Activated naive CD4-positive, alpha-beta T cell (primary cell): ENCODE data around the gene DEFB123.

Source experiments
- DNase-seq, 4 experiments: peaks; one replicate each; lab custom pipeline; 2025; lab: John Stamatoyannopoulos, UW

Gene DEFB123

DNA sequence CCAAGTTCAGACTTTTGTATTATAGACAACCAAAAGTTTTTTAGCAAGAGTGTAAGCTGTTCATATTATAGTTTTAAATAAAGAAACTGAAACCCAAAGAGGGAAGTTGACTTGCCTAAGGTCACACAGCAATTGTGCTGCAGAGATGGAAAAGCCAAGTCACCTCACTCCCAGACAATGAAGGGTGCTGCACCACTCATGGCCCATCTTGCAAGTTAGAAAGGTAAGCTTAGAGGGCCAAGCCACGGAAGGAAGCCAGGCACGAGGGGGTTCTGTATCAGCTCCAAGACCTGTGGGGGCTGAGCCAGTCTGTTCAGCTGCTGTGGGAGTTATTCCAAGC lies 33.6 kb downstream of the DEFB123 start:
- no peak for DNase-seq

GRCh38 chr20:31474758-31475427 lies 34.5 kb downstream of the DEFB123 start, which contains the start of the genes DEFB124 and REM1:
Gene DEFB124, minus strand, starts transcription at chr20:31475127. Its CDS starts 2,114 bp downstream, at chr20:31473013.
Gene REM1, plus strand, starts transcription at chr20:31475288. Its CDS starts 1,158 bp downstream, at chr20:31476446.
- DNase-seq = no peak

GRCh38 chr20:31475472-31476293 lies 35.3 kb downstream of the DEFB123 start:
- no peak for DNase-seq

DNA sequence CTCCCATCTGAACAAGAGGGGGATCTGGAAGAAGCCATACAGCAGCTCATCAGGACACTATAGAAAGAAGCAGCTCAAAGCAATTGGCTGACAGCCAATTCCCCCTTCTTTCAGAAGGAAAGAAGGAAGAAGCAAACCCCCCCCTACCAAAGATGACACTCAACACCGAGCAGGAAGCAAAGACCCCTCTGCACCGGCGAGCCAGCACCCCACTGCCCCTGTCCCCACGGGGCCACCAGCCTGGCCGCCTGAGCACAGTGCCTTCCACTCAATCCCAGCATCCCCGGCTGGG lies 35.8 kb downstream of the DEFB123 start:
- DNase-seq = no peak

DNA sequence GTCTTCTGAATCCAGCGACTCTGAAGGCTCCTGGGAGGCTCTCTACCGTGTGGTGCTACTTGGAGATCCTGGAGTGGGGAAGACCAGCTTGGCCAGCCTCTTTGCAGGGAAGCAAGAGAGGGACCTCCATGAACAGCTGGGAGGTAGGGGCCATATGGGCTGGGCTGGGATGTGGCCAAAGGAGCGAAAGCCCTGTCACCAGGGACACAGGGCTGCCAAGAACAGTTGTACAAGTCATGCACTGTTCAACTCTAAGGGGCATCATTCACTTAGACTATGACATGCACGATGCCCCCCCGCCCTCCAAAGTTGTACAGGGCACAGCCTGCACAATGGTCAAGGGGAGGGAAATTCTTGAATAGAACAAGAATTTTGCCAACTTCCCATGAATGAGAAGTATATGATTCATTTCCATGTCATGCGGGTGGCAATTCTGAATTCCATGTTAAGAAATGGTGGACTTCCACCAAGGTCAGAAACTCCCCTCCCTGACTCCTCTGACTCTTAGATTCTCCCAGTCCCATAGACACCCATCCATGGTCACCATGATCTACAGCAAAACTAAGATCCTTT lies 36.3 kb downstream of the DEFB123 start:
- no peak for DNase-seq

DNA sequence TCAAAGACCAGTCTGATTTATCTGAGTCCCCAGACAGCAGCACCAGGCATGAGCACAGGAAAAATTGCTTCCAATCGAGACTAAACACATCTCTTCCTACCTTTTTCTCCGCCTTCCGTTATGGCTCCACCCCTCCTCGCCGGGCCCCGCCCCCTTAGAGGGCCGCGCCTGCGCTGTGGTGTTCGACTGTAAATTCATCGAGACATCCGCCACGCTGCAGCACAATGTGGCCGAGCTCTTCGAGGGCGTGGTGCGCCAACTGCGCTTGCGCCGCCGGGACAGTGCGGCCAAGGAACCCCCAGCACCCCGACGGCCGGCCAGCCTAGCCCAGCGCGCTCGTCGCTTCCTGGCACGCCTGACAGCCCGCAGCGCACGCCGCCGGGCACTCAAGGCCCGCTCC lies 43.6 kb downstream of the DEFB123 start:
- DNase-seq = no peak

DNA sequence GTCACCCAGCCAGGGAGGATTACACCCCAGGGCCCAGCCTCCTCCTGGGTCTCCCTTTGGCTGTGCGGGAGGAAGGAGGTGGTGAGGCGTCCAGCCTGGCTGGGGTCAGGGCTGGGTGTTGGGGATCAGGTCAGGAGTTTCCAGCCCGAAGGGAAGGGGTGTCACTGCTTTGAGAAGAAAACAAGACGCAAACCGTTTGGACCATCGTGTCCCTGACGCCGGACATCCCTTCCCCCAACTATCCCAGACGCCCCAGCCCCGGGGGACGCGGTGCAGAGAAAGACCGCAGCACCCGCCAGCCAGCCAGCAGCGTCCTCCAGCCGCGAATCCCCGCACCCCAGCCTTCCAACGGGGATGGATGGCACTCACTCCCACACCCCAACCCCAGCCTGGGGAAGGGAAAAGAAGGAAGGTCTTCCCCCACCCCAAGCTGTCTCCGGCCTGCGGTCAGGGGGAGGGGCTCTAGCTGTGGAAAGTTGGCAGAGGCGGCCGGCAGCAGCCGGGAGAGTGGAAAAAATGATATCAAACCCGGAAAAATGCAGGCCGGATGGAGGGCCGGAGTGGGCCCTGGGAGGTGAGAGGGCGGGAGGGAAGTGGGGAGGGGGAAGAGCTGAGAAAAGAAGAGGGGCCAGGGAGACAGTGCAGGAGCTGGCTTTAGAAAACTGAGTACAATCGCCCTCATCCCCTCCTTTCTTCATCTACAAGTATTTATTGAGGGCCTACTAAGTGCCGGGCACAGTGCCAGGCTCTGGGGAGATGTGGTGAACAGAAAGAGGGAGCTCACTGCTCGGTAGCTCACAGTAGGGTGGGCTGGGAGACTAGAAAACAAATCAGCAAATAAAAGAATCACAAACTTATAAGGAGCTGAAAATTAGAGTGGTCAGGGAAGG lies 45.3 kb downstream of the DEFB123 start:
- no peak for DNase-seq

- no peak for DNase-seq
These were observed 47.7 kb downstream of the DEFB123 start for GRCh38 chr20:31488115-31488514.

DNA sequence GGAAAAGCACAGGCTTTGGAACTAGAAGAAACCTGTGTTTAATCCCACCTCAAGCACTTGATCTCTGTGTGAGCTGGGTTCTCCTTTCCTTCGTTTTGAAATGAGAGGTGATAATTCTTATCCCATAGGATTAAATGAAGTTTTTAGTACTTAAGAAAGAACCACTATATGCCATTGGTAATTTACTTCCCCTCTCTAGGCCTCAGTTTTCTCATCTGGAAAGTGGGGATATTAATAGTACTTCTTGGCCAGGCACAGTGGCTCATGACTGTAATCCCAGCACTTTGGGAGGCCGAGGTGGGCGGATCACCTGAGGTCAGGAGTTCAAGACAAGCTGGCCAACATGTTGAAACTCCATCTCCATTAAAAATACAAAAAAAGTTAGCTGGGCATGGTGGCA lies 48.7 kb downstream of the DEFB123 start:
- DNase-seq = no peak

- no peak for DNase-seq
These were observed 50.3 kb downstream of the DEFB123 start for GRCh38 chr20:31490752-31491151.

GRCh38 chr20:31494131-31494530 lies 53.7 kb downstream of the DEFB123 start:
- DNase-seq = no peak

GRCh38 chr20:31496761-31497295 lies 56.4 kb downstream of the DEFB123 start:
- DNase-seq = no peak

DNA sequence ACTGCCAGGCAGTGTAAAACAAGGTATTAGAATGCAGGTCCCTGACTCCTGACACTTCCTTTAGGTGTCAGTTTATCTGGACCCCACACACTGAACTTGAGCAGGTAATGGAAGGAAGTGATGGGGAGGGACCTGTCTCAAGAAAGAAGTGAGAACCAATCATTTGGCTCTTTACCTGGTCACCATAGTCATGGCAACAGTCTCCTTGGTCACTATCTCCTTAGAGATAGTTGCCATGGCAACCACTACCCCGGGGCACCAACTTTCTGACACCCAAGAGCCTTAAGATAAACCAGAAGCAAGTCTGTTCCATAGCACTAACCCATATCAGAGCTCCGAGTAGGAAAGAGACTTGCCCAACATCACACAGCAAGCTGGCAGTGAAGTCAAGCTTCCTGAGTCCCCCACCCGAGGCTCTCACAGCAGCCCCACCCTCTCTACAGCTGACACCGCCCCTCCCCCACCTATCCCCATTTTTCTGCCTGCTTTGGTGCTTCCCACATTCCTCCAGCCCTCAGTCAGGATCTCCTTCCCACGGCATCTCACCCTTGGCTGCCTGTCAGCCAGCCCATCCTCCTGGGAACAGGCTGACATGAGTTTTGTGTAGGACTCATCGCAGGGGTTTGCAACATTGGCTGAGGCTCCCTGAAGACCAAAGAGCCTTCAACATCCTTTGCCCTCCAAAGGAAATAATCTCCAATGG lies 57.6 kb downstream of the DEFB123 start:
- DNase-seq = no peak
